ENCODE measurements around the gene RPL7A. TPM values are rescaled to one million over a fixed set of nuclear protein-coding genes. Genes with fewer than 3 reads are reported as not detected.
A peak's percentile ranks its signal among the peaks of the same experiment; 100 is the strongest.
"Not testable (repeated sequence)": the region's sequence is repeated elsewhere in the genome, so short reads cannot be mapped to it uniquely, and the experiment has no call there.

The RPL7A gene
- total RNA-seq, 1 experiment from 2014 or later, result 1,156 TPM

DNA sequence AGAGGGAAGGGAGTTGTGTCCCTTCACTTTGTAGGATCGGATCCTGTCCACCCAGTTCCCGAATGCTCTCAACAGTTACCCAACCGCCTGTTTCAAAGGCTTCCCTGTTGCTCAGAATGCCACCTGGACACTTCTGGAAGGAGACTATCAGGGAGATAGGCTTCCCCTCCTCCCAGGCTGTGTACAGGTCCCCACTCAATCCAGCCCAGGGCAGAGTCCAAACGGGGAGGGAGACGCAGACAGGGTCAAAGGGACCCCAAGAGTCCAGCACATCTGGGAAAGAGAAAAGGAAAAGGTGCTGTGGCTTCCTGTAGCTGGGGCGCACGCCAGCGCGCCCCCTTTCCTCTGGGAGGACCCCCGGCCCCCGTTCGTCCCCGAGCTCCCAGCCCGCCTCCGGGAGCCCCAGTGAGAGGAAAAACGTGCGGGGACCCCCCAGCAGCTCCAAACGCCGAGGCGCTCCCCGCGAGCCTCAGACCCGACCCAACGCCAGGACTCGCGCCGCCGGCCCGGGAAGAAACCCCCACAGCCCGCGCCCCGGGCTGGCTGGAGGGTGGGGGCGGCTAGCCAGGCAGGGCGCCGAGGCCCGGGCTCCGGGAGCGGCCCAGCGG, 27.2 kb downstream of the RPL7A start:
- CTCF ChIA-PET, result no interaction called here
- ATAC-seq, result peak; percentile 16
- TF ChIP-seq, protein P1, sequence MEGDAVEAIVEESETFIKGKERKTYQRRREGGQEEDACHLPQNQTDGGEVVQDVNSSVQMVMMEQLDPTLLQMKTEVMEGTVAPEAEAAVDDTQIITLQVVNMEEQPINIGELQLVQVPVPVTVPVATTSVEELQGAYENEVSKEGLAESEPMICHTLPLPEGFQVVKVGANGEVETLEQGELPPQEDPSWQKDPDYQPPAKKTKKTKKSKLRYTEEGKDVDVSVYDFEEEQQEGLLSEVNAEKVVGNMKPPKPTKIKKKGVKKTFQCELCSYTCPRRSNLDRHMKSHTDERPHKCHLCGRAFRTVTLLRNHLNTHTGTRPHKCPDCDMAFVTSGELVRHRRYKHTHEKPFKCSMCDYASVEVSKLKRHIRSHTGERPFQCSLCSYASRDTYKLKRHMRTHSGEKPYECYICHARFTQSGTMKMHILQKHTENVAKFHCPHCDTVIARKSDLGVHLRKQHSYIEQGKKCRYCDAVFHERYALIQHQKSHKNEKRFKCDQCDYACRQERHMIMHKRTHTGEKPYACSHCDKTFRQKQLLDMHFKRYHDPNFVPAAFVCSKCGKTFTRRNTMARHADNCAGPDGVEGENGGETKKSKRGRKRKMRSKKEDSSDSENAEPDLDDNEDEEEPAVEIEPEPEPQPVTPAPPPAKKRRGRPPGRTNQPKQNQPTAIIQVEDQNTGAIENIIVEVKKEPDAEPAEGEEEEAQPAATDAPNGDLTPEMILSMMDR (conservative IDR thresholded peaks at IDR 0.05; ENCODE audit: low read depth, low read length), result no peak; the same call in 1 of the 2 replicates
- TF ChIP-seq EZH2 (IDR thresholded peaks at IDR 0.05; ENCODE audit: low read length, unreplicated experiment) (no peak), EZH2phosphoT487 (IDR thresholded peaks at IDR 0.05; ENCODE audit: borderline replicate concordance, low read length) (no peak)
- Histone ChIP-seq H3K9ac (ENCODE audit: low read length) (peak overlapping the region; percentile 90), H3K4me1 (ENCODE audit: insufficient read depth, low read length) (peaks cover 7% of the 10 kb centered on the region; the same call in 1 of the 2 replicates), H3K79me2 (ENCODE audit: low read length) (peaks cover 55% of the 10 kb centered on the region), H3F3A (ENCODE audit: low read length, unreplicated experiment) (no peaks in the 10 kb centered on the region), H2AFZ (ENCODE audit: low read length) (no peak overlapping the region), H3K4me3 (ENCODE audit: low read length) (peak overlapping the region; percentile 78), H4K20me1 (ENCODE audit: low read length) (peaks cover 17% of the 10 kb centered on the region; the same call in 1 of the 2 replicates), H3K27ac (ENCODE audit: low read length) (peak overlapping the region; percentile 26; the same call in 1 of the 2 replicates), H3K9me2 (replicated peaks; ENCODE audit: low read length) (no peaks in the 10 kb centered on the region), H3K27me3 (ENCODE audit: low read length) (no peaks in the 10 kb centered on the region), H3K4me2 (ENCODE audit: low read length) (peak overlapping the region; percentile 93), H3K36me3 (ENCODE audit: low read depth, low read length) (no peaks in the 10 kb centered on the region), H3K9me3 (ENCODE audit: low read length) (no peaks in the 10 kb centered on the region)
- intact Hi-C loops (cut with micrococcal nuclease), result no loop called here
- no peak for DNase-seq
- no TSS peak for BruUV-seq (replicated peaks)
- POLR2A ChIA-PET (ENCODE audit: unreplicated experiment), result no interaction called here

DNA sequence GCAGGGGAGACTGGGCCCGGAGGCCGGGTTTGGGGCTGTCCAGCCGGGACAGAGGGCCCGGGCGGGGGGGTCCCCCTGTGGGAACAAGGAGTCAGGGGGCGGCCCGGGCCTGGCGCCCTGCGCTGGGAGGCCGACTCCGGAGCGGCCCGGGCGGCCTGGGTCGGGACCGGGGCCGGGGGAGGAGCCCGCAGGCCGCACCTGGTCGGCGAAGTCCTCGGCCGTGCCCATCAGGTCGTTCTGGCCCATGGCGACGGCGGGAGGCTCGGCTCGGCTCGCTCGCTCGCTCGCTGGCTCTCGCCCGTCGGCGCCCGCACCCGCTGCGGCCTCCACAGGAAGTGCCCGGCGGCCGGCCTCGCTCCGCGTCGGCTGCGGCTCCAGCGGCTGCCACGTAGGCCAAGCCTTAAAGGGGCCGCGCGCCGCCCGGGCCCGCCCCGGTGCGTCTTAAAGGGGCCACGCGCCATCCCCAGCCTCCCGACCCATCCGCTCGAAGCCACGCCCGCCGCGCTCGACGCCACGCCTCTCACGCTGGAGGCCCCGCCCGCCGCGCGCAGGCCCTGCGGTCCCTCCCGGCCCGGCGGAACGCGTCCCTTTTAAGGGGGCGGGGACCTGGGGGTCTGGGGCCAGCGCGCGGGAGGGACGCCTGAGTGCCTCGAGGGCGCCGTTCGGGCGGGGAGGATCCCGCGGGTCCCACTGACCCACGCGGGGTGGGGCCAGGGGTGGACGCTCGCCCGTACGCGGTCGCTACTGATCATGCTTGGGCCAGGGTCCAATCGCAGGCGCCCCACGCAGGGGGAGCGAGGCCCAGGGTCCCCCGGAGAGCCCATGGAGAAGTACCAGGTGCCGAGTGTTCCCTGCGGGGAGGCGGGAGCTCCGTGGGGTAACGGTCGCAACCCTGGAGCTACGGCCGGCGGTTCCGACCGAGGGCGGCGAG, 28.0 kb downstream of the RPL7A start, which contains the start of the genes STKLD1 and SURF4:
STKLD1 (plus strand) TSS at position 643 of the 931 bp plus-strand sequence; CDS start at position 751, 108 bp downstream.
SURF4 (minus strand) TSS at position 337 of the 931 bp plus-strand sequence; CDS start at position 246, 91 bp downstream.
- Histone ChIP-seq H3K79me2 (ENCODE audit: low read length) (peaks cover 47% of the 10 kb centered on the region), H3K9me2 (replicated peaks; ENCODE audit: low read length) (no peaks in the 10 kb centered on the region), H3K4me2 (ENCODE audit: low read length) (peak within 1 kb of the TSS; percentile 93), H2AFZ (ENCODE audit: low read length) (peak within 1 kb of the TSS; percentile 85), H3F3A (ENCODE audit: low read length, unreplicated experiment) (no peaks in the 10 kb centered on the region), H3K9me3 (ENCODE audit: low read length) (no peaks in the 10 kb centered on the region), H3K27ac (ENCODE audit: low read length) (peak within 1 kb of the TSS; percentile 26; the same call in 1 of the 2 replicates), H3K4me1 (ENCODE audit: insufficient read depth, low read length) (peaks cover 7% of the 10 kb centered on the region; the same call in 1 of the 2 replicates), H3K27me3 (ENCODE audit: low read length) (no peaks in the 10 kb centered on the region), H3K9ac (ENCODE audit: low read length) (peak within 1 kb of the TSS; percentile 90), H4K20me1 (ENCODE audit: low read length) (peaks cover 17% of the 10 kb centered on the region; the same call in 1 of the 2 replicates), H3K4me3 (ENCODE audit: low read length) (peak within 1 kb of the TSS; percentile 78), H3K36me3 (ENCODE audit: low read depth, low read length) (no peaks in the 10 kb centered on the region)
- ChIA-PET POLR2A (ENCODE audit: unreplicated experiment) (interaction anchor here (0.5 kb wide), 1 partner anchor 20 kb away, joined by 5 read pairs; no protein-coding TSS in a partner anchor), CTCF (no interaction called here)
- DNase-seq (peak; percentile 92), ATAC-seq (peak; percentile 89)
- intact Hi-C loops (cut with micrococcal nuclease), result no loop called here
- TF ChIP-seq, protein P1 (conservative IDR thresholded peaks at IDR 0.05; ENCODE audit: low read depth, low read length), result no peak
- no peak for TF ChIP-seq EZH2phosphoT487 (IDR thresholded peaks at IDR 0.05; ENCODE audit: borderline replicate concordance, low read length)
- TF ChIP-seq EZH2 (IDR thresholded peaks at IDR 0.05; ENCODE audit: low read length, unreplicated experiment), result no peak
- no TSS peak for BruUV-seq (replicated peaks)

DNA sequence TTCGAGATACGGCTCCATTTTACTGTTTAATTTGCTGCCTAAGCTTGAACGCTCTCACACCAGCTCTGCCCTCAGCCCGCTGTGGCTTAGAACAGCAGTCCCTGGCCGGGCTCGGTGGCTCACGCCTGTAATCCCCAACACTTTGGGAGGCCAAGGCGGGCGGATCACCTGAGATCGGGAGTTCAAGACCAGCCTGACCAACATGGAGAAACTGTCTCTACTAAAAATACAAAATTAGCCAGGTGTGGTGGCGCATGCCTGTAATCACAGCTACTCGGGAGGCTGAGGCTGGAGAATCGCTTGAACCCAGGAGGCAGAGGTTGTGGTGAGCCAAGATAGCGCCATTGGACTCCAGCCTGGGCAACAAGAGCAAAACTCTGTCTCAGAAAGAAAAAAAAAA, 29.3 kb downstream of the RPL7A start:
- Histone ChIP-seq H3K79me2 (ENCODE audit: low read length) (peaks cover 34% of the 10 kb centered on the region), H3K4me2 (ENCODE audit: low read length) (0 out of 2 replicates have a peak overlapping the region, but pooled peaks have one; percentile 91)
- ATAC-seq; intact Hi-C loops (cut with micrococcal nuclease); H3K4me1 ChIP-seq (ENCODE audit: insufficient read depth, low read length); CTCF ChIA-PET; H3K27me3 ChIP-seq (ENCODE audit: low read length); H3F3A ChIP-seq (ENCODE audit: low read length, unreplicated experiment); H3K9ac ChIP-seq (ENCODE audit: low read length); BruUV-seq (replicated peaks); H3K27ac ChIP-seq (ENCODE audit: low read length); DNase-seq; H3K9me2 ChIP-seq (replicated peaks; ENCODE audit: low read length); H3K36me3 ChIP-seq (ENCODE audit: low read depth, low read length); H3K9me3 ChIP-seq (ENCODE audit: low read length); H3K4me3 ChIP-seq (ENCODE audit: low read length); H4K20me1 ChIP-seq (ENCODE audit: low read length); H2AFZ ChIP-seq (ENCODE audit: low read length); POLR2A ChIA-PET (ENCODE audit: unreplicated experiment): not testable (repeated sequence)
